HG02571 (cell line): ENCODE data around the gene DNAJC13.

Experiments used
- ATAC-seq: cut with Tn5 transposase; IDR thresholded peaks from one replicate; pipeline ENCODE4 v1.9.1; 2021; ENCODE audit warnings: mild to moderate bottlenecking, moderate library complexity; ENCODE audit not compliant: unreplicated experiment

Gene DNAJC13

DNA sequence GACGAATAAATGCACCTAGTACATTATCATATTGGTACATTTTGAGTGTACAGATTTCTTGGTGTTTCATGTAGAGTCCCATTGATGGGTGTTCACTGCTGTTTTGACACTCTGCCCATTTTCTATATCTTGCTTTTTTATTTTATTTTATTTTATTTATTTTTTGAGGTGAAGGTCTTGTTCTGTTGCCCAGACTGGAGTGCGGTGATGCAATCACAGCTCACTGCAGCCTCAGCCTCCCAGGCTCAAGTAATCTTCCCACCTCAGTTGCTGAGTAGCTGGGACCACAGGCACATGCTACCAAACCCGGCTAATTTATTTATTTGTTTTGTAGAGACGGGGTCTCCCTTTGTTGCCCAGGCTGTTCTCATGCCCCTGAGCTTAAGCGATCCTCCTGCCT, 44.2 kb downstream of the DNAJC13 start:
- no peak for ATAC-seq

- ATAC-seq: no peak
Observed at GRCh38 chr3:132464066-132464465, 46.8 kb downstream of the DNAJC13 start.

DNA sequence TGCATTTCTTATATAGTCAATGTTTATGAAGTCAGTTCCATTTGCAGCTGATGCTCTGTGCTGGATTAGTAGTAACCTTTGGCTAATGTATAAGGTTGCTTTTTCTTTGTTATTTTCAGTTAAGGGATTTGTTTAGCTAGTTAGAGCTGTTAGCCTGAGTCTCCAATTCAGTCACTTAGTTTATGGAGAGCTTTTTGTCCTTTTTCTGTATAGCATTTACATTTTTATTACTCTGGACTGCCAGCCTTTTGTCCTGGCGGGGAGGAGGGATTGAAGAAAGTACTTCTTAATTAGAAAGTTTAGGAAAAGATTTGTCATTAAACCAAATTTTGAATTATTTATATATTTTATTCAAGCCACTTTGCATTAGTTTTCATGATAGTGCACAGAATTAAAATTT, 52.0 kb downstream of the DNAJC13 start:
- no peak for ATAC-seq

DNA sequence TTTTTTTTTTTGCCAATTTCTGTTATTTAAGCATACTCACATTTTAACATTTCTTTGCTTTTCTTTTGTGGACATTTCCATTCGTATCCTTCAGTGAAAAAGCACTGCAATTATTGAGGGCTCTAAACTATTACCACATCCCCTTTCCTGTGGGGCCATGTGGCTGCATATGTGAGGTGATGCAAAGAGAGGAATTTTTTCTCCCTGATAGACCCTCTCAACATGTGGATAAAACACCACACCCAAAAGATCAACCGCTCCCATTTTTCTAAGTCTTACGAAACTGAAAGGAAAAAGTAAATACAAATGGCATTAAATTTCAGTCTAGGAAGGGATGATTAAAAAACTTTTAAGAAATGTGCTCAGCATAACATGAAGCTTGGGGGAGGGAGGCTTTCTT, 68.8 kb downstream of the DNAJC13 start:
- no peak for ATAC-seq

- no peak for ATAC-seq
Observed at GRCh38 chr3:132488151-132488550, 70.8 kb downstream of the DNAJC13 start.

DNA sequence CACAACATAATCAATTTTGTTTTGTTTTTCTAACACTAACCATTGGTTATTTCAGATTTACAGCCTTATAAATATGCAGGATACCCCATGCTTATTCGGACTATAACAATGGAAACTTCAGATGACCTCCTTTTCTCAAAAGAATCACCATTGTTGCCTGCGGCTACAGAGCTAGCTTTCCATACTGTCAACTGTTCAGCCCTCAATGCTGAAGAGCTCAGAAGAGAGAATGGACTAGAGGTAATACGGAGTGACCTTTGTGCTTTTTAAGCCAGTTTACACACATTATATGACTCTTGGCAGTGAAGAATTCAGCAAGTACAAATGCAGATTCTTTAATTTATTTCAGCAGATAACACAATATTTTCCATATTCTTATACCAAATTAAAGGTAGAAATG, 81.8 kb downstream of the DNAJC13 start:
- no peak for ATAC-seq

DNA sequence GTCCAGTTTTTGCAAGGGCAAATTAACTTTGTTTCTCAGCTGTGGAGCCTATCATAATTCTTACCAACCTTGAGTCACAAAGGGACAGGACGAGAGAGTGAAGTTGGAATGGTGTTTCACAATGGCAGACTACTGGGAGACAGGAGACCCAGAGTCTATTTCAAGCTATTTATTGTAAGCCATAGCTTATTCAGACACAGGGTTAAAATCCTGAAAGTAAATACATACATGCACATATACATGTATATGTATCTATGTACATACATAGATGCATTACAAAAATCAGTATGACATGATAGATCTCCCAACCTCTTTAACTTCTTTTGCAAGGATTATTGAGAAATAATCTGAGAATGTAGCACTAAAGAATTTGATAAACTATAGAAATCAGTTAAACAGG, 86.3 kb downstream of the DNAJC13 start:
- ATAC-seq: no peak

DNA sequence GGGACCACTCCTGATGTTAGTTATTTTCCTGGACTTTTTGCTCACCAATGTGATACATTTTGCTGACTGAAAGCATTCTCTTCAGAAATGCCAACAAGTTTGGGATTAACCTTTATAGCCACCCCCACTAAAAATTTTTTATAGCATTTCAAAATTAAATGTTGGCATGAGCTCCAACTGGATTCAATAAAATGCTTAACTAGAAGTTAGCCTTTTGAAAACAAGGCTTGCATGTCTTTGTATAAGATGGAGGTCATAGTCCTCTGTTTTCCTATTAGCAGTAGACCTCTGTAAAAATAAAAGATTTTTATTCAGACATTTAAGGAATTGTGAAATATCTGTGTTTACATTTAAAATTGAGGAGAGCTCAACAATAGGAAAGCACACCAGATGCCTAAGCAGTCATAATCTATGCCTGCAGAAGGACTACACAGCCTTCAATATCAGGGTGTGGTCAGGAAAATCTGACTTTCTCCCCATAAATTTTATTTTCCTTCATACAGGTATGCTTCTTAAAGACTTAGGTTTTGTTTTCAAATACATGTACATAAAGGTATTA, 87.2 kb downstream of the DNAJC13 start:
- ATAC-seq: no peak

- ATAC-seq: no peak
Observed at GRCh38 chr3:132507657-132508056, 90.4 kb downstream of the DNAJC13 start.

GRCh38 chr3:132509096-132509495, 91.8 kb downstream of the DNAJC13 start:
- no peak for ATAC-seq

DNA sequence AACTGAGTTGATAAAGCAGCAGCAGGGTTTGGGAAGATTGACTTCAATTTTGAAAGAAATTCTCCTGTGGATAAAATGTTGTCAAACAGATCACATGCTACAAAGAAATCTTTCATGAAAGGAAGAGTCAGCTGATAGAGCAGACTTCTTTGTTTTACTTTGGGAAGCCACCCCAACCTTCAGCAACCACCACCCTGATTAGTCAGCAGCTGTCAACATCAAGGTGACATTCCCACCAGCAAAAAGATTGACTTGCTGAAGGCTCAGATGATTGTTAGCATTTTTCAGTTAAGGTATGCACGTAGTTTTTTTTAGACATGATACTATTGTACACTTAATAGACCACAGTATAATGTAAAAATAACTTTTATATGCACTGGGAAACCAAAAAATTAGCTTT, 92.2 kb downstream of the DNAJC13 start:
- no peak for ATAC-seq

- no peak for ATAC-seq
Observed at GRCh38 chr3:132513057-132513456, 95.8 kb downstream of the DNAJC13 start.

DNA sequence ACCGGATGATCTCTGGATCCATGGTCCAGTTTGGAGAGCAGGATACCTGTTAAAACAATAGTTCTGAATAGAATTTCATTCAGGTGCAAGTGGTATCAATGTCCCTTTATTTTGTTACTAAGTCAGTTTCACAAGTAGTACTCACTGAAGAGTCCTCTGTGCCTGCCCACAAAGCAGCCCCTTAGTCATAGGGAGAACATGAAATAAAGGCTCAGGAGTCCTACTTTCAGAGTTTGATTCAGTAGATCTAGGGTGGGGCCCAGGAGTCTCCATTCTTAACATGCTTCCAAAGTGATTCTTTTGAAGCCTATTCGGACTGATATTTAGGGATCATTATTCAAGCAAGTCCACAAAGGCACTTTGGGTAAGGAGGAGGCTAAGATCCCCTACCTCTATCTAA, 100.0 kb downstream of the DNAJC13 start:
- ATAC-seq: no peak

DNA sequence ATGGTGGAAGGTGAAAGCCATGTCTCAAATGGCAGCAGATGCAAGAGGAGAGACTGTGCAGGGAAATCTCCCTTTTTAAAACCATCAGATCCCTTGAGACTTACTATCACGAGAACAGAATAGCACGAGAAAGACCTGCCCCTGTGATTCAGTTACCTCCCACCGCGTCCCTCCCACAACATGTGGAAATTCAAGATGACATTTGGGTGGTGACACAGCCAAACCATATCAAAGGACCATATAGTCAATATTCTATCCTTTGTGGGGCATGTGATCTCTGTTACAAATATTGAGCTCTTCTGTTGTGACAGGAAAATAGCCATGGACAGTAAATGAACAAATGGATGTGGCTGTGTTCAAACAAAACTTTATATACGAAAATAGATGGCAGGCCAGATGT, 102.6 kb downstream of the DNAJC13 start:
- ATAC-seq: no peak

GRCh38 chr3:132521901-132522300, 104.6 kb downstream of the DNAJC13 start:
- ATAC-seq: no peak

- peak; percentile 91 for ATAC-seq
Observed at GRCh38 chr3:132522353-132522752, 105.1 kb downstream of the DNAJC13 start.

DNA sequence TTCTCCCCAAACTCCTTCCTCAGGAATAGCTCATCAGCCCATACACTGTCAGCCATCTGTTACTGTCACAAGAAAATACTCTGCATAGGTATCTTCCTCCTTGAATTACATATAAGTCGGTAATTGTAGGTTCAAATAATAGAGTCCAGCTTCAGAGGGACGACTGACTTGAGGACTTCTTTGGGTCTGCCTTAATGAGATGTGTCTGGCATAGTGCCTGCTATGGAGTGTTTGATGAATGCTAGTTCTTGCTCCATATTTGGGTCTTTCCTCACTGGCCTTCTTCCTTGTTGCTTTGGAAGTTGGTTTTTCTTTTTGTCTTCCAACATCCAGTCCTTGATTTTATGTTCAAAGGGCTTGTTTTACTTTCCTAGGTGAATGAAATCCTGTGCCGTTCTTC, 113.3 kb downstream of the DNAJC13 start:
- no peak for ATAC-seq

DNA sequence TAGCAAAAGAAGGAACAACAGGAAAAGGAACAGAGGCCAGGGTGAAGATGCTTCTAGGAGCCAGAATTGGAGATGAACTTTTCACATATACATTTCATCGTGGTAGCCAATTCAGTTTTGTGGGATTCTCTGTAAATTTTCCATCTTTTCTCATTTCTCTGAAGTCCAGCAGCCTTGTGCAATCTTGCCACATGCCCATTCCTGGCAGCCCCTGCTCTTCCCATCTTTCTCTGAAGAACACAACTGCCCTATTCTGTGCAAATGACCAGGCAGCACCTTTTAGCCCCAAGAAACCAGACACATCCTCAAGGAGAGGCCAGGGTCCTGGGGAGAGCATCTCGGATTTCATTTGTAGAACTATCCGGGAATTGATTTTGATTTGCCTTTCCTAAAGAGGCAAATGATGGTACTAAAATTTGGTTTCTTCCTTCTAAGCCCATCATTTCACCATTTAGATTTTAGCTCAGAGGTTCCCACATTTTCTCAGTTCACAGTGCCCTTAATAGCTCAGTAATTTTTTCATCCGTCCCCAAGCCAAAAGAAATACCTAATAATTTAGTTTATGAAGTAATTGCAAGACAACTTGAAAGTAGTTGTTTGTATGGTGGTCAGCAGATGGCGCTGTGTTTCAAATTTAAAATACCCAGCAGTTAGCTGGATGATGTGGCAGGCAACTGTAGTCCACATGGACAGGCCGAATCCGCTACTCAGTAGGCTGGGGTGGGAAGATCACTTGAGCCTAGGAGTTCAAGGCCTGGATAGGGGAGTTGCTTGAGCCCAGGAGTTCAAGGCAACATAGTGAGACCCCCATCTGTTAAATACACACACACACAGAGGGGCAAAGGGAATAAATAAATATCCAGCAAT, 118.5 kb downstream of the DNAJC13 start:
- ATAC-seq: no peak

DNA sequence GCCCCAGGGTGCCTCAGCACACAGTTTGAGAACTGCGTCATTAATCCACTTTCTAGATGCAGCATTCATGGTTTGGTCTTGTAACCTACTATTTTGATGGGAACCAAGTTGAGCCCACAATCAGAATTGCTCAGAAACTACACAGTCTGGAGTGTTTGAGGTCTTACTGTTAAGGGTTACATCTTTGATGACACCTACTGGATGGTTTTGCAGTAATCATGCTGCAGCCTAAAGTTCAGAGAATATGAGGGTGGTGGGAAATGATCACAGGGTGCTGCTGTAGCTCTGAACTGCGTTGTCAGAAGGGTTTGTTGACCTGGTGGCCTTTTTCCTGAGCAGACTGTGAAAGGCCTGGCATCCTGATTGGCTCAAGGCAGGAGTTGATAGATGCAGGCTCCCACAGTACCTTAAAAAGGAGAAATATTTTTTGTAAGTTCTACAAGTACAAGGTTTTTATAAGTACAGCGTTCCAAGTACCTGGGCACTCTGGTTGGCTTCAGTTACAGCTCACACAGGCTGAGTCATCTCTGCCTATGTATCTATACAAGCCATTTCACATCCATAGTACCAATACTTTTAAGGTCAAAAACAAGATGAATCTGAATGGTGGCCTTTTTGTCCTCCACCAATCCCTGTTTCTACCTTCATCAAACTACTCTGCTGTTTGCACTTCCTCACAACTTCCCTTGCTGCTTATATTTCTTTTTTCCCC, 119.3 kb downstream of the DNAJC13 start:
- no peak for ATAC-seq

- ATAC-seq: no peak
Observed at GRCh38 chr3:132537297-132537696, 120.0 kb downstream of the DNAJC13 start.

DNA sequence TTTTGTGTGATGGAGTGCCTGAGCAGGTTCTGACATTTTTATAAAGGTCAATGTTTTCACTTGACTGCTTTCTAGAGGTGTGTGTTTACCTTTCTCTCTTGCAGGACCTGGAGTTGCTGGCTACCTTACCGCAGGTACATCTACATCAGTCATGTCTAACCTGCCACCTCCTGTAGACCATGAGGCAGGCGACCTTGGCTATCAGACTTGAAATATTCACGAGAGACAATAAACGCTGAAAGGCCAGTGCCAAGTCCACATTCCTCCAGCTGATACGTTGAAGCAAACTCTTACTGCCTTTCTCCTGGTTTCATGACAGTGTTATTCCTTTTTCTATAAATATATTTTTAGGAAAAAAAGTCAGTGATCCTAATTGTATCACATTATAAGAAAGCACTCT, 120.8 kb downstream of the DNAJC13 start:
- ATAC-seq: no peak

- ATAC-seq: no peak
Observed at GRCh38 chr3:132539681-132540080, 122.4 kb downstream of the DNAJC13 start.
